Measurements from ENCODE around the gene WDR93.

DNA sequence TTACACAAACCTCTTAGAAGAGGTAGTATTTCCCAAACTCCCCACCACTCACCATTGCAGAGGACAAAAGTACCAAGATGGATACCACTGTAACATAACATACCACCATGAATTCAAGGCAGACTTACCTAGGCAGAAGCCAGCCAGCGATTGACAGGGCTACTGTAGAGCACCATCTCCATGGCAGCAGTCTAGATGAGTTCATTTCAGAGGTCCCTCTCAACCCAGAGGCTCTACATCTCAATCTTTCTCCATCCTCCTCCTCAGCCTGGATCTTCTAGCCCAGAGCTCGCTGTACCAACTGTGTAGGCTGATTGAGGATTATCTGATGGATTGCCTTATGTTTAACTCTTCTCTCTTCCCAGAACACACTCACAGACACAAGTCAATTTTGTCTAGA, 9.5 kb upstream of the WDR93 start:
- TF ChIP-seq POLR2A (IDR thresholded peaks at IDR 0.05; ENCODE audit: extremely low read depth, insufficient read length), result no peak
- TF ChIP-seq, protein P1, sequence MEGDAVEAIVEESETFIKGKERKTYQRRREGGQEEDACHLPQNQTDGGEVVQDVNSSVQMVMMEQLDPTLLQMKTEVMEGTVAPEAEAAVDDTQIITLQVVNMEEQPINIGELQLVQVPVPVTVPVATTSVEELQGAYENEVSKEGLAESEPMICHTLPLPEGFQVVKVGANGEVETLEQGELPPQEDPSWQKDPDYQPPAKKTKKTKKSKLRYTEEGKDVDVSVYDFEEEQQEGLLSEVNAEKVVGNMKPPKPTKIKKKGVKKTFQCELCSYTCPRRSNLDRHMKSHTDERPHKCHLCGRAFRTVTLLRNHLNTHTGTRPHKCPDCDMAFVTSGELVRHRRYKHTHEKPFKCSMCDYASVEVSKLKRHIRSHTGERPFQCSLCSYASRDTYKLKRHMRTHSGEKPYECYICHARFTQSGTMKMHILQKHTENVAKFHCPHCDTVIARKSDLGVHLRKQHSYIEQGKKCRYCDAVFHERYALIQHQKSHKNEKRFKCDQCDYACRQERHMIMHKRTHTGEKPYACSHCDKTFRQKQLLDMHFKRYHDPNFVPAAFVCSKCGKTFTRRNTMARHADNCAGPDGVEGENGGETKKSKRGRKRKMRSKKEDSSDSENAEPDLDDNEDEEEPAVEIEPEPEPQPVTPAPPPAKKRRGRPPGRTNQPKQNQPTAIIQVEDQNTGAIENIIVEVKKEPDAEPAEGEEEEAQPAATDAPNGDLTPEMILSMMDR (IDR thresholded peaks at IDR 0.05; ENCODE audit: low read depth, low read length), result no peak
